Fibroblast of lung (primary cell): Measurements from ENCODE around the gene BMPR1A.

Experiments used
- EZH2 ChIP-seq: IDR thresholded peaks from 2 replicates; pipeline ENCODE4 v1.5.1; 2012; ENCODE audit warnings: low read length, control low read depth, mild to moderate bottlenecking; ENCODE audit errors: missing control alignments
- TF ChIP-seq, protein P1 (sequence below), 2 donors: IDR thresholded peaks in 1 of 2; conservative IDR thresholded peaks in 1 of 2; 1 replicate in 1 of 2; 2 replicates in 1 of 2; pipeline ENCODE4 v1.5.1; 2011 to 2012; ENCODE audit warnings: low read length in 2 of 2, control low read depth in 1 of 2, inconsistent platforms in 1 of 2, low read depth in 1 of 2, mild to moderate bottlenecking in 1 of 2

DNA sequence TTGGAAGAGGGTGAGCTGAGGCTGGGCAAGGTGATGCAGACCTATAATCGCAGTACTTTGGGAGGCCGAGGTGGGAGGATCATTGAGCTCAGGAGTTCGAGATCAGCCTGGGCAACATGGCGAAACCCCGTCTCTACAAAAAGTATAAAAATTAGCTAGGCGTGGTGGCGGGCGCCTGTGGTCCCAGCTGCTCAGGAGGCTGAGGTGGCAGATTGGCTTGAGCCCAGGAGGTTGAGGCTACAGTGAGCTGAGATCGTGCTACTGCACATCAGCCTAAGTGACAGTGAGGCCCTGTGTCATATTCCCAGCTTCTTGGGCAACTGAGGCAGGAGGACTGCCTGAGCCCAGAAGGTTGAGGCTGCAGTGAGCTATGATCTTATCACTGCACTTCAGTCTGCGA is 13.6 kb downstream of the BMPR1A start:
- TF ChIP-seq, protein P1, sequence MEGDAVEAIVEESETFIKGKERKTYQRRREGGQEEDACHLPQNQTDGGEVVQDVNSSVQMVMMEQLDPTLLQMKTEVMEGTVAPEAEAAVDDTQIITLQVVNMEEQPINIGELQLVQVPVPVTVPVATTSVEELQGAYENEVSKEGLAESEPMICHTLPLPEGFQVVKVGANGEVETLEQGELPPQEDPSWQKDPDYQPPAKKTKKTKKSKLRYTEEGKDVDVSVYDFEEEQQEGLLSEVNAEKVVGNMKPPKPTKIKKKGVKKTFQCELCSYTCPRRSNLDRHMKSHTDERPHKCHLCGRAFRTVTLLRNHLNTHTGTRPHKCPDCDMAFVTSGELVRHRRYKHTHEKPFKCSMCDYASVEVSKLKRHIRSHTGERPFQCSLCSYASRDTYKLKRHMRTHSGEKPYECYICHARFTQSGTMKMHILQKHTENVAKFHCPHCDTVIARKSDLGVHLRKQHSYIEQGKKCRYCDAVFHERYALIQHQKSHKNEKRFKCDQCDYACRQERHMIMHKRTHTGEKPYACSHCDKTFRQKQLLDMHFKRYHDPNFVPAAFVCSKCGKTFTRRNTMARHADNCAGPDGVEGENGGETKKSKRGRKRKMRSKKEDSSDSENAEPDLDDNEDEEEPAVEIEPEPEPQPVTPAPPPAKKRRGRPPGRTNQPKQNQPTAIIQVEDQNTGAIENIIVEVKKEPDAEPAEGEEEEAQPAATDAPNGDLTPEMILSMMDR (conservative IDR thresholded peaks at IDR 0.05 in 1 of 2, IDR thresholded peaks at IDR 0.05 in 1 of 2; ENCODE audit: low read depth in 1 of 2, low read length in 2 of 2) = no peak
- no peak for TF ChIP-seq EZH2
